H1 (cell line): ENCODE data around the gene WDR7.

Experiments used
- ATF2 ChIP-seq: IDR thresholded peaks from 2 replicates; pipeline ENCODE4 v1.6.1; 2012; ENCODE audit warnings: low read length, inconsistent platforms
- ATF3 ChIP-seq: IDR thresholded peaks from 2 replicates; pipeline ENCODE4 v1.6.1; 2011; ENCODE audit warnings: low read depth, mild to moderate bottlenecking, low read length; ENCODE audit not compliant: insufficient read depth
- BRCA1 ChIP-seq: IDR thresholded peaks from 2 replicates; pipeline ENCODE4 v1.6.1; 2012; ENCODE audit warnings: low read depth, low read length, improper control_type of control experiment
- CEBPB ChIP-seq: IDR thresholded peaks from 2 replicates; pipeline ENCODE4 v1.6.1; 2012; ENCODE audit warnings: low read depth, low read length
- CTCF ChIP-seq, 3 experiments: IDR thresholded peaks; 1 replicate in 2 of 3; 2 replicates in 1 of 3; pipeline versions ENCODE4 v1.5.1 to v1.6.1; 2011; ENCODE audit warnings: low read length in 3 of 3, mild to moderate bottlenecking in 3 of 3, inconsistent platforms in 2 of 3, low read depth in 1 of 3, moderate library complexity in 1 of 3; ENCODE audit not compliant: insufficient read depth in 1 of 3; ENCODE audit errors: control extremely low read depth in 1 of 3
- EGR1 ChIP-seq: IDR thresholded peaks from 2 replicates; pipeline ENCODE4 v1.6.1; 2011; ENCODE audit warnings: low read depth, low read length, borderline replicate concordance
- HDAC2 ChIP-seq, 2 experiments: fragments of 300-600 bp in 1 of 2; sonication (generic) in 1 of 2; IDR thresholded peaks; 2 replicates each; pipeline ENCODE4 v1.6.1; 2011 to 2012; ENCODE audit warnings: low read depth in 2 of 2, low read length in 2 of 2, mild to moderate bottlenecking in 2 of 2, moderate library complexity in 2 of 2, borderline replicate concordance in 1 of 2, inconsistent platforms in 1 of 2
- HDAC6 ChIP-seq: IDR thresholded peaks from one replicate; pipeline ENCODE4 v1.7.1; 2012; ENCODE audit warnings: low read depth, mild to moderate bottlenecking, inconsistent platforms, low read length, moderate library complexity
- NRF1 ChIP-seq: IDR thresholded peaks from 2 replicates; pipeline ENCODE4 v1.6.1; 2011; ENCODE audit warnings: mild to moderate bottlenecking, low read depth, low read length, improper control_type of control experiment
- POLR2A ChIP-seq, 2 experiments: IDR thresholded peaks; 1 replicate in 1 of 2; 2 replicates in 1 of 2; pipeline ENCODE4 v1.6.1; 2011; ENCODE audit warnings: low read depth in 2 of 2, low read length in 2 of 2, mild to moderate bottlenecking in 2 of 2; ENCODE audit errors: control extremely low read depth in 1 of 2
- POLR2AphosphoS5 ChIP-seq: IDR thresholded peaks from 2 replicates; pipeline ENCODE4 v1.6.1; 2011; ENCODE audit warnings: low read depth, low read length
- SUZ12 ChIP-seq: fragments of 200-600 bp; sonication (generic); IDR thresholded peaks from 2 replicates; pipeline ENCODE4 v1.6.1; 2012; ENCODE audit warnings: mild to moderate bottlenecking, inconsistent platforms, low read length, moderate library complexity, mixed read lengths
- USF2 ChIP-seq: IDR thresholded peaks from 2 replicates; pipeline ENCODE4 v1.6.1; 2011; ENCODE audit warnings: low read length, improper control_type of control experiment
- ZNF274 ChIP-seq: IDR thresholded peaks from 2 replicates; pipeline ENCODE4 v1.7.0; 2012; ENCODE audit warnings: low read length, borderline replicate concordance; ENCODE audit errors: extremely low read depth

- TF ChIP-seq POLR2A (IDR thresholded peaks at IDR 0.05; ENCODE audit: control extremely low read depth in 1 of 2, low read depth in 2 of 2, low read length in 2 of 2), result no peak
- no peak for TF ChIP-seq POLR2AphosphoS5
- no peak for TF ChIP-seq ATF2
- TF ChIP-seq CTCF (IDR thresholded peaks at IDR 0.05; ENCODE audit: control extremely low read depth in 1 of 3, insufficient read depth in 1 of 3, low read depth in 1 of 3, low read length in 3 of 3), result no peak
- TF ChIP-seq ATF3, result no peak
- no peak for TF ChIP-seq USF2
- no peak for TF ChIP-seq HDAC6
- TF ChIP-seq BRCA1, result no peak
- no peak for TF ChIP-seq CEBPB
- no peak for TF ChIP-seq ZNF274
- TF ChIP-seq HDAC2 (IDR thresholded peaks at IDR 0.05; ENCODE audit: borderline replicate concordance in 1 of 2, low read depth in 2 of 2, low read length in 2 of 2), result no peak
- no peak for TF ChIP-seq EGR1
- no peak for TF ChIP-seq NRF1
- TF ChIP-seq SUZ12, result no peak
Measured at GRCh38 chr18:57086163-57086562, 435.0 kb downstream of the WDR7 start.
